Keratinocyte (primary cell): ENCODE results near the gene LBX1. TPM values are rescaled to one million over a fixed set of nuclear protein-coding genes. Genes with fewer than 3 reads are reported as not detected.

Experiments used
- DNase-seq: peaks from one replicate; pipeline ENCODE4 v3.0.0-alpha.2; 2011; ENCODE audit warnings: low read depth, missing footprints, low spot score
- FAIRE-seq: peaks from 2 replicates; lab custom pipeline; 2011; peaks lifted over from hg19 to GRCh38; lab: Jason Lieb, UNC
- H2AFZ ChIP-seq: 2 replicates; pipeline ENCODE4 v1.6.0; 2012; ENCODE audit warnings: low read length, control low read depth, inconsistent platforms; ENCODE audit not compliant: control insufficient read depth
- H3K27ac ChIP-seq: 2 replicates; pipeline ENCODE4 v1.5.1; 2011; ENCODE audit warnings: low read length; ENCODE audit not compliant: control insufficient read depth, insufficient read depth
- H3K27me3 ChIP-seq: 3 replicates; pipeline ENCODE4 v1.6.0; 2011; ENCODE audit warnings: low read length; ENCODE audit not compliant: control insufficient read depth, insufficient read depth; ENCODE audit errors: extremely low read depth
- H3K36me3 ChIP-seq, 2 experiments: 2 replicates in 1 of 2; 3 replicates in 1 of 2; pipeline ENCODE4 v1.5.1; 2011; ENCODE audit warnings: low read length in 2 of 2, mild to moderate bottlenecking in 1 of 2; ENCODE audit not compliant: control insufficient read depth in 2 of 2, insufficient read depth in 2 of 2; ENCODE audit errors: extremely low read depth in 1 of 2
- H3K4me1 ChIP-seq: 3 replicates; pipeline ENCODE4 v1.5.1; 2011; ENCODE audit warnings: low read length; ENCODE audit not compliant: control insufficient read depth, insufficient read depth; ENCODE audit errors: extremely low read depth
- H3K4me2 ChIP-seq: 3 replicates; pipeline ENCODE4 v1.6.0; 2011; ENCODE audit warnings: low read depth, low read length; ENCODE audit not compliant: control insufficient read depth, insufficient read depth; ENCODE audit errors: extremely low read depth
- H3K4me3 ChIP-seq, 3 experiments: fragments of 200-600 bp in 1 of 3; sonication (generic) in 1 of 3; 2 replicates in 2 of 3; 3 replicates in 1 of 3; pipeline ENCODE4 v1.5.1; 2011 to 2016; ENCODE audit warnings: low read length in 3 of 3, mild to moderate bottlenecking in 3 of 3, control low read depth in 2 of 3, inconsistent platforms in 1 of 3, low read depth in 1 of 3, mixed read lengths in 1 of 3, mixed run types in 1 of 3, moderate library complexity in 1 of 3; ENCODE audit not compliant: control insufficient read depth in 2 of 3, insufficient read depth in 2 of 3; ENCODE audit errors: extremely low read depth in 1 of 3
- H3K79me2 ChIP-seq: 2 replicates; pipeline ENCODE4 v1.6.0; 2012; ENCODE audit warnings: low read length; ENCODE audit not compliant: control insufficient read depth, insufficient read depth
- H3K9ac ChIP-seq: 3 replicates; pipeline ENCODE4 v1.6.0; 2011; ENCODE audit warnings: low read length; ENCODE audit not compliant: control insufficient read depth, insufficient read depth; ENCODE audit errors: extremely low read depth
- H3K9me1 ChIP-seq: 3 replicates; pipeline ENCODE4 v1.6.0; 2011; ENCODE audit warnings: low read length; ENCODE audit not compliant: control insufficient read depth, insufficient read depth; ENCODE audit errors: extremely low read depth
- H3K9me3 ChIP-seq: 2 replicates; pipeline ENCODE4 v1.5.1; 2012; ENCODE audit warnings: low read depth, low read length; ENCODE audit not compliant: control insufficient read depth
- H4K20me1 ChIP-seq: 3 replicates; pipeline ENCODE4 v1.6.0; 2011; ENCODE audit warnings: low read length; ENCODE audit not compliant: control insufficient read depth, insufficient read depth; ENCODE audit errors: extremely low read depth
- CTCF ChIP-seq, 3 experiments: IDR thresholded peaks in 1 of 3; conservative IDR thresholded peaks in 1 of 3; optimal IDR thresholded peaks in 1 of 3; 2 replicates in 2 of 3; 3 replicates in 1 of 3; pipeline versions ENCODE3 to v1.5.1; 2011; ENCODE audit warnings: low read length in 3 of 3, mild to moderate bottlenecking in 3 of 3, moderate library complexity in 2 of 3, control low read depth in 1 of 3, inconsistent platforms in 1 of 3; ENCODE audit not compliant: insufficient read depth in 2 of 3; ENCODE audit errors: extremely low read depth in 1 of 3
- EZH2 ChIP-seq: IDR thresholded peaks from one replicate; pipeline ENCODE4 v1.6.1; 2012; ENCODE audit warnings: inconsistent platforms, mild to moderate bottlenecking, low read length, moderate library complexity
- dilution Hi-C: fragments of 300-500 bp; cut with MboI; formaldehyde crosslinking; loops from one replicate; pipeline ENCODE4 v1.7.0; 2020; ENCODE audit warnings: low sequenced_read_pairs; ENCODE audit not compliant: extremely low pct_ligation_motif_present
- polyA plus RNA-seq, 5 experiments: library from polyadenylated mRNA; depleted of rRNA in 3 of 5; stranded (reverse) in 3 of 5; stranded (forward) in 1 of 5; unstranded in 1 of 5; fragments of >200 nt; gene quantifications; 1 replicate in 1 of 5; 2 replicates in 3 of 5; 3 replicates in 1 of 5; pipeline versions ENCODE4 v1.2.1 to v1.2.3, GENCODE V29; 2011 to 2012; ENCODE audit warnings: missing spikeins in 2 of 5, low read depth in 1 of 5, low replicate concordance in 1 of 5

Gene LBX1
- polyA plus RNA-seq, 1 donor (not counting 4 experiments of a cell fraction or from before 2014, with no cell fraction given): not detected

- Histone ChIP-seq H4K20me1 (no peaks in the 10 kb centered on the region), H3K27me3 (peaks cover 90% of the 10 kb centered on the region), H3K4me2 (no peak overlapping the region), H2AFZ (no peak overlapping the region), H3K9ac (no peak overlapping the region), H3K9me1 (no peaks in the 10 kb centered on the region), H3K4me3 (no peak overlapping the region), H3K27ac (no peak overlapping the region), H3K9me3 (no peaks in the 10 kb centered on the region), H3K4me1 (peaks cover 35% of the 10 kb centered on the region), H3K79me2 (no peaks in the 10 kb centered on the region), H3K36me3 (no peaks in the 10 kb centered on the region)
- TF ChIP-seq EZH2 (no peak), CTCF (optimal IDR thresholded peaks at IDR 0.05 in 1 of 3, IDR thresholded peaks at IDR 0.05 in 1 of 3, conservative IDR thresholded peaks at IDR 0.05 in 1 of 3; ENCODE audit: extremely low read depth in 1 of 3, insufficient read depth in 2 of 3, low read length in 3 of 3) (no peak)
- dilution Hi-C loops: no loop called here
- DNase-seq: no peak
- no peak for FAIRE-seq
Observed at GRCh38 chr10:101219139-101219945, 9.9 kb downstream of the LBX1 start.

- Histone ChIP-seq H3K27ac (no peak overlapping the region), H4K20me1 (no peaks in the 10 kb centered on the region), H3K27me3 (peaks cover 83% of the 10 kb centered on the region), H3K36me3 (no peaks in the 10 kb centered on the region), H3K79me2 (no peaks in the 10 kb centered on the region), H2AFZ (no peak overlapping the region), H3K4me2 (no peak overlapping the region), H3K4me3 (no peak overlapping the region), H3K9me3 (no peaks in the 10 kb centered on the region), H3K9ac (no peak overlapping the region), H3K4me1 (peaks cover 35% of the 10 kb centered on the region), H3K9me1 (no peaks in the 10 kb centered on the region)
- TF ChIP-seq CTCF (optimal IDR thresholded peaks at IDR 0.05 in 1 of 3, IDR thresholded peaks at IDR 0.05 in 1 of 3, conservative IDR thresholded peaks at IDR 0.05 in 1 of 3; ENCODE audit: extremely low read depth in 1 of 3, insufficient read depth in 2 of 3, low read length in 3 of 3) (no peak), EZH2 (peak; percentile 69)
- dilution Hi-C loops: no loop called here
- FAIRE-seq (no peak), DNase-seq (no peak)
Observed at GRCh38 chr10:101218351-101219138, 10.7 kb downstream of the LBX1 start.
